HL-60 (cell line): ENCODE results near the gene CAMK1D.

Experiments
- GABPA ChIP-seq: IDR thresholded peaks from 2 replicates; pipeline ENCODE4 v1.6.1; 2012; ENCODE audit warnings: low read depth
- POLR2AphosphoS5 ChIP-seq: IDR thresholded peaks from 2 replicates; pipeline ENCODE4 v1.6.1; 2012; ENCODE audit warnings: low read depth
- SPI1 ChIP-seq: IDR thresholded peaks from 2 replicates; pipeline ENCODE4 v1.6.1; 2012; ENCODE audit warnings: low read depth, mild to moderate bottlenecking, borderline replicate concordance
- TF ChIP-seq, protein P1 (sequence below): IDR thresholded peaks from one replicate; pipeline ENCODE4 v1.5.1; 2011; ENCODE audit warnings: low read length, control low read depth, inconsistent platforms; ENCODE audit not compliant: insufficient read depth
- TF ChIP-seq, protein P2 (sequence below): IDR thresholded peaks from 2 replicates; pipeline ENCODE4 v1.6.1; 2012; ENCODE audit warnings: low read depth; ENCODE audit not compliant: insufficient replicate concordance

DNA sequence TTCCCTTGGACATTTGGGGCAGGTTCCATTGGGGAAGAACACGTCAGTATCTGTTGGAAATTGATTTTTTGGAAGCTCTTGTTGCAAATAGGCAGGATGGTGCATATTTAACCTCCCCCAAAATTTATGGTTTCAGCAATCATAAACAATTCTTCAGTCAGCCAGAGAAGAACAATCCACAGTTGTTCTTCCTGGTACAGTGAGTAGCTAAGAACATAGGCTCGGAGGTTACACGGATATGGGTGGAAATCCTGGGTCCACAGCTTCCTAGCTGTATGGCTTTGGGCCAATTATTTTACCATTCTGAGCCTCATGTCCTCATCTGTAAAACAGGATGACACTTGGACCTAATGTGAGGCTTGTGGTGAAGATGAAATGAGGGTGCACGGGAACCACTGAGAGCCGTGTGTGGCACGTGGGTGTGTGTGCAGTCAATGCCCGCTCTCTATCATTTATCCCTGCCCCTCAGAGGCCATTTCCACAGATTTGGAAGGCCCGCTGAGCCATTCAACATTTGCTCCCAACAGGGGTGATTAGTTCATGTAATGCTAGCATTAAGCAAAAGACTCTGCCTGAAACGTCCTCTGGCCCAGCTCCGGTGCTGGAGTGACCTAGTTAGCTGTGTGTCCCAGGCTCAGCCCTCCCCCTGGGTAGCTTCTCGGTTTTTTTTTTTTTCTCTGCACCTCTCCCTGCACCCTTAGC is 9.7 kb downstream of the CAMK1D start:
- TF ChIP-seq, protein P1, sequence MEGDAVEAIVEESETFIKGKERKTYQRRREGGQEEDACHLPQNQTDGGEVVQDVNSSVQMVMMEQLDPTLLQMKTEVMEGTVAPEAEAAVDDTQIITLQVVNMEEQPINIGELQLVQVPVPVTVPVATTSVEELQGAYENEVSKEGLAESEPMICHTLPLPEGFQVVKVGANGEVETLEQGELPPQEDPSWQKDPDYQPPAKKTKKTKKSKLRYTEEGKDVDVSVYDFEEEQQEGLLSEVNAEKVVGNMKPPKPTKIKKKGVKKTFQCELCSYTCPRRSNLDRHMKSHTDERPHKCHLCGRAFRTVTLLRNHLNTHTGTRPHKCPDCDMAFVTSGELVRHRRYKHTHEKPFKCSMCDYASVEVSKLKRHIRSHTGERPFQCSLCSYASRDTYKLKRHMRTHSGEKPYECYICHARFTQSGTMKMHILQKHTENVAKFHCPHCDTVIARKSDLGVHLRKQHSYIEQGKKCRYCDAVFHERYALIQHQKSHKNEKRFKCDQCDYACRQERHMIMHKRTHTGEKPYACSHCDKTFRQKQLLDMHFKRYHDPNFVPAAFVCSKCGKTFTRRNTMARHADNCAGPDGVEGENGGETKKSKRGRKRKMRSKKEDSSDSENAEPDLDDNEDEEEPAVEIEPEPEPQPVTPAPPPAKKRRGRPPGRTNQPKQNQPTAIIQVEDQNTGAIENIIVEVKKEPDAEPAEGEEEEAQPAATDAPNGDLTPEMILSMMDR: no peak
- no peak for TF ChIP-seq GABPA
- TF ChIP-seq POLR2AphosphoS5: no peak
- TF ChIP-seq, protein P2, sequence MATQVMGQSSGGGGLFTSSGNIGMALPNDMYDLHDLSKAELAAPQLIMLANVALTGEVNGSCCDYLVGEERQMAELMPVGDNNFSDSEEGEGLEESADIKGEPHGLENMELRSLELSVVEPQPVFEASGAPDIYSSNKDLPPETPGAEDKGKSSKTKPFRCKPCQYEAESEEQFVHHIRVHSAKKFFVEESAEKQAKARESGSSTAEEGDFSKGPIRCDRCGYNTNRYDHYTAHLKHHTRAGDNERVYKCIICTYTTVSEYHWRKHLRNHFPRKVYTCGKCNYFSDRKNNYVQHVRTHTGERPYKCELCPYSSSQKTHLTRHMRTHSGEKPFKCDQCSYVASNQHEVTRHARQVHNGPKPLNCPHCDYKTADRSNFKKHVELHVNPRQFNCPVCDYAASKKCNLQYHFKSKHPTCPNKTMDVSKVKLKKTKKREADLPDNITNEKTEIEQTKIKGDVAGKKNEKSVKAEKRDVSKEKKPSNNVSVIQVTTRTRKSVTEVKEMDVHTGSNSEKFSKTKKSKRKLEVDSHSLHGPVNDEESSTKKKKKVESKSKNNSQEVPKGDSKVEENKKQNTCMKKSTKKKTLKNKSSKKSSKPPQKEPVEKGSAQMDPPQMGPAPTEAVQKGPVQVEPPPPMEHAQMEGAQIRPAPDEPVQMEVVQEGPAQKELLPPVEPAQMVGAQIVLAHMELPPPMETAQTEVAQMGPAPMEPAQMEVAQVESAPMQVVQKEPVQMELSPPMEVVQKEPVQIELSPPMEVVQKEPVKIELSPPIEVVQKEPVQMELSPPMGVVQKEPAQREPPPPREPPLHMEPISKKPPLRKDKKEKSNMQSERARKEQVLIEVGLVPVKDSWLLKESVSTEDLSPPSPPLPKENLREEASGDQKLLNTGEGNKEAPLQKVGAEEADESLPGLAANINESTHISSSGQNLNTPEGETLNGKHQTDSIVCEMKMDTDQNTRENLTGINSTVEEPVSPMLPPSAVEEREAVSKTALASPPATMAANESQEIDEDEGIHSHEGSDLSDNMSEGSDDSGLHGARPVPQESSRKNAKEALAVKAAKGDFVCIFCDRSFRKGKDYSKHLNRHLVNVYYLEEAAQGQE: no peak
- TF ChIP-seq SPI1: no peak
